OCI-LY7 (cell line): Measurements from ENCODE around the gene ABCD2. TPM values are rescaled to one million over a fixed set of nuclear protein-coding genes. Genes with fewer than 3 reads are reported as not detected.

Source experiments
- BruUV-seq: library from RNA; stranded (reverse); fragments of 400-500 nt; replicated peaks from 2 replicates; lab custom pipeline; 2021; lab: Mats Ljungman, UMichigan
- CTCF ChIA-PET: fragments of 300-600 bp; sonication (Branson Sonifier 250); formaldehyde crosslinking; loops from one replicate; lab custom pipeline; 2022; ENCODE audit warnings: antibody characterized with exemption; ENCODE audit not compliant: unreplicated experiment; lab: Charles Lee
- POLR2A ChIA-PET: fragments of 300-600 bp; sonication (Branson Sonifier 250); formaldehyde crosslinking; loops from one replicate; lab custom pipeline; 2022; ENCODE audit warnings: antibody characterized with exemption; lab: Charles Lee
- DNase-seq: peaks from one replicate; pipeline ENCODE4 v3.0.0-alpha.2; 2015; ENCODE audit warnings: low spot score
- H2AFZ ChIP-seq: fragments of 200-600 bp; sonication (generic), shearing (Covaris generic); 2 replicates; pipeline ENCODE4 v1.6.1; 2014; ENCODE audit warnings: mild to moderate bottlenecking, antibody characterized with exemption, low read length, moderate library complexity
- H3K27ac ChIP-seq: fragments of 200-600 bp; sonication (generic); 2 replicates; pipeline ENCODE4 v1.5.1; 2014; ENCODE audit warnings: mixed run types, low read depth, mild to moderate bottlenecking, moderate library complexity, low read length, inconsistent platforms; ENCODE audit not compliant: poor library complexity, severe bottlenecking
- H3K36me3 ChIP-seq: fragments of 200-600 bp; sonication (generic); 2 replicates; pipeline ENCODE4 v1.6.1; 2014; ENCODE audit warnings: mild to moderate bottlenecking, antibody characterized with exemption, low read length, moderate library complexity, mixed read lengths; ENCODE audit not compliant: insufficient read depth
- H3K4me1 ChIP-seq: fragments of 200-600 bp; sonication (generic); 2 replicates; pipeline ENCODE4 v1.5.1; 2014; ENCODE audit warnings: mild to moderate bottlenecking, low read length; ENCODE audit not compliant: insufficient read depth, poor library complexity, severe bottlenecking
- H3K4me2 ChIP-seq: fragments of 200-600 bp; sonication (generic); 2 replicates; pipeline ENCODE4 v1.6.1; 2014; ENCODE audit warnings: mild to moderate bottlenecking, low read length
- H3K4me3 ChIP-seq: fragments of 200-600 bp; sonication (generic); 2 replicates; pipeline ENCODE4 v1.5.1; 2014; ENCODE audit warnings: mild to moderate bottlenecking, low read depth, low read length; ENCODE audit not compliant: poor library complexity, severe bottlenecking
- H3K79me2 ChIP-seq: fragments of 200-600 bp; sonication (generic); 2 replicates; pipeline ENCODE4 v1.6.1; 2016; ENCODE audit warnings: low read depth, mild to moderate bottlenecking, low read length, moderate library complexity, mixed read lengths; ENCODE audit not compliant: insufficient read depth
- H3K9me2 ChIP-seq: fragments of 200-600 bp; sonication (generic); 2 replicates; pipeline ENCODE4 v1.6.1; 2016; ENCODE audit warnings: mild to moderate bottlenecking, low read length, mixed read lengths; ENCODE audit not compliant: insufficient read depth
- H3K9me3 ChIP-seq: fragments of 200-600 bp; sonication (generic); 2 replicates; pipeline ENCODE4 v1.6.1; 2014; ENCODE audit warnings: mild to moderate bottlenecking, mixed run types, low read length, mixed read lengths
- H4K20me1 ChIP-seq: fragments of 200-600 bp; sonication (generic); 2 replicates; pipeline ENCODE4 v1.6.1; 2014; ENCODE audit warnings: mild to moderate bottlenecking, antibody characterized with exemption, low read length, moderate library complexity, mixed read lengths; ENCODE audit not compliant: insufficient read depth
- CTCF ChIP-seq: fragments of 200-600 bp; sonication (generic); conservative IDR thresholded peaks from 2 replicates; pipeline ENCODE4 v1.5.1; 2014; ENCODE audit warnings: mild to moderate bottlenecking, antibody characterized with exemption, low read length, moderate library complexity, mixed read lengths
- EZH2phosphoT487 ChIP-seq: fragments of 200-600 bp; sonication (generic); IDR thresholded peaks from 2 replicates; pipeline ENCODE4 v1.6.1; 2018; ENCODE audit warnings: low read depth, borderline replicate concordance, mild to moderate bottlenecking, mixed run types, antibody characterized with exemption, low read length, moderate library complexity, mixed read lengths
- intact Hi-C: fragments of 100-400 bp; cut with micrococcal nuclease; formaldehyde crosslinking; loops from one replicate; pipeline ENCODE4 v1.10.0; 2022; ENCODE audit not compliant: unreplicated experiment
- total RNA-seq, 2 experiments: library from RNA; depleted of rRNA in 1 of 2; stranded (reverse); fragments of >200 nt in 1 of 2; shearing (Covaris generic) in 1 of 2; gene quantifications; 2 replicates each; pipeline ENCODE4 v1.2.3, GENCODE V29; 2014 to 2022

The ABCD2 gene
- total RNA-seq, 2 experiments from 2014 or later = 1.5 to 2.4 TPM

GRCh38 chr12:39619316-39619659 lies 315 bp downstream of the ABCD2 start:
- intact Hi-C loops = loop anchor here (5.0 to 10.0 kb wide), 2 partner anchors 488 to 606 kb away; partner anchors contain the start of genes LRRK2 and SLC2A13
- CTCF ChIA-PET = no interaction called here
- no peaks in the 10 kb centered on the region for H3K9me3 ChIP-seq

GRCh38 chr12:39618701-39619100 lies 902 bp downstream of the ABCD2 start:
- Histone ChIP-seq H3K9me3 (no peaks in the 10 kb centered on the region), H3K4me2 (peak overlapping the region; percentile 91), H4K20me1 (no peaks in the 10 kb centered on the region), H3K4me3 (peak overlapping the region; percentile 74), H3K9me2 (no peaks in the 10 kb centered on the region), H3K27ac (peak overlapping the region; percentile 87), H3K79me2 (peaks cover 29% of the 10 kb centered on the region; the same call in 1 of the 2 replicates), H3K4me1 (peaks cover 51% of the 10 kb centered on the region), H3K36me3 (no peaks in the 10 kb centered on the region), H2AFZ (peak overlapping the region; percentile 97)
- TF ChIP-seq CTCF (no peak), EZH2phosphoT487 (no peak)
- BruUV-seq = no TSS peak
- peak; percentile 7 for DNase-seq
- POLR2A ChIA-PET = interaction anchor here (1.7 kb wide), 1 partner anchor 10 kb away, joined by 7 read pairs; no protein-coding TSS in a partner anchor
- CTCF ChIA-PET = no interaction called here
- intact Hi-C loops = loop anchor here (5.0 to 10.0 kb wide), 2 partner anchors 489 to 606 kb away; partner anchors contain the start of genes LRRK2 and SLC2A13

More at GRCh38 chr12:39619316-39619659, 315 bp downstream of the ABCD2 start:
- peak overlapping the region; percentile 97 for H2AFZ ChIP-seq
- H3K36me3 ChIP-seq = no peaks in the 10 kb centered on the region
- H3K4me3 ChIP-seq = peak overlapping the region; percentile 74
- H3K9me2 ChIP-seq = no peaks in the 10 kb centered on the region
- H3K27ac ChIP-seq = peak overlapping the region; percentile 87
- POLR2A ChIA-PET = interaction anchor here (0.7 to 1.7 kb wide), 7 partner anchors 8 to 842 kb away, joined by 3 to 7 read pairs (median 4); no protein-coding TSS in a partner anchor
- peaks cover 29% of the 10 kb centered on the region; the same call in 1 of the 2 replicates for H3K79me2 ChIP-seq
- DNase-seq = peak; percentile 51
- no peaks in the 10 kb centered on the region for H4K20me1 ChIP-seq
- no peak for TF ChIP-seq CTCF
- TF ChIP-seq EZH2phosphoT487 = no peak
- no TSS peak for BruUV-seq
- peak overlapping the region; percentile 91 for H3K4me2 ChIP-seq
- H3K4me1 ChIP-seq = peaks cover 51% of the 10 kb centered on the region

GRCh38 chr12:39617887-39618286 lies 1.7 kb downstream of the ABCD2 start:
- H3K79me2 ChIP-seq = peaks cover 29% of the 10 kb centered on the region; the same call in 1 of the 2 replicates
- peak overlapping the region; percentile 74 for H3K4me3 ChIP-seq
- POLR2A ChIA-PET = interaction anchor here (0.6 kb wide), 2 partner anchors 22 to 284 kb away, joined by 3 to 4 read pairs; no protein-coding TSS in a partner anchor
- no peaks in the 10 kb centered on the region for H4K20me1 ChIP-seq
- H3K27ac ChIP-seq = peak overlapping the region; percentile 87
- no peaks in the 10 kb centered on the region for H3K9me2 ChIP-seq
- H3K4me1 ChIP-seq = peaks cover 51% of the 10 kb centered on the region
- intact Hi-C loops = loop anchor here (5.0 to 10.0 kb wide), 2 partner anchors 489 to 607 kb away; partner anchors contain the start of genes LRRK2 and SLC2A13
- H2AFZ ChIP-seq = peak overlapping the region; percentile 97
- no peaks in the 10 kb centered on the region for H3K36me3 ChIP-seq
- H3K9me3 ChIP-seq = no peaks in the 10 kb centered on the region
- CTCF ChIA-PET = no interaction called here
- H3K4me2 ChIP-seq = peak overlapping the region; percentile 91
- DNase-seq = peak; percentile 67
- TF ChIP-seq CTCF (no peak), EZH2phosphoT487 (no peak)
- no TSS peak for BruUV-seq
